Epithelial cell of prostate (primary cell): ENCODE data around the gene ZMIZ2.
"Not testable (repeated sequence)": the region's sequence is repeated elsewhere in the genome, so short reads cannot be mapped to it uniquely, and the experiment has no call there.

Experiments used
- DNase-seq: peaks from one replicate; pipeline ENCODE4 v3.0.0-alpha.2; 2011; ENCODE audit warnings: low read depth, low spot score
- H3K27ac ChIP-seq: fragments of 450-650 bp; 2 replicates; pipeline ENCODE4 v1.5.1; 2017; ENCODE audit warnings: mild to moderate bottlenecking

The ZMIZ2 gene

DNA sequence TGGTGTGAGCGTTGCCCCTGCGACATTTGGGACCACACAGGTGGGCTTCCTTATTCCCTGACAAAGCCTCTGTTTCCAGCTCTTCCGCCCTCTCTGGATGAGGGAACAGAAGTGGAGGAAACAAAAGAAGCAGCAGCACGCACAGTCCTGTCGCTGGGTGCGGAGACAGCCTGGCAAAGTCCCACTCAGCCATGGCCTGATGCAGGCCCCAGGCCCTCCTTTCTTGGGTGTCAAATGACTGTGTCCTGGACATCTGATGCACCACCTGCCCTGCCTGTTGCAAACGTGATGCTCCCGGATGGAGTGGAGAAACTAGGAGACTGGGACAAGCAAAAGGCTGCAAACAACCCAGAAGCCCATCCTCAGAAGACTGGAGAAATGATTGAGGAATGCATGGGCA lies 20.7 kb downstream of the ZMIZ2 start:
- DNase-seq, result no peak
- no peak overlapping the region for H3K27ac ChIP-seq

DNA sequence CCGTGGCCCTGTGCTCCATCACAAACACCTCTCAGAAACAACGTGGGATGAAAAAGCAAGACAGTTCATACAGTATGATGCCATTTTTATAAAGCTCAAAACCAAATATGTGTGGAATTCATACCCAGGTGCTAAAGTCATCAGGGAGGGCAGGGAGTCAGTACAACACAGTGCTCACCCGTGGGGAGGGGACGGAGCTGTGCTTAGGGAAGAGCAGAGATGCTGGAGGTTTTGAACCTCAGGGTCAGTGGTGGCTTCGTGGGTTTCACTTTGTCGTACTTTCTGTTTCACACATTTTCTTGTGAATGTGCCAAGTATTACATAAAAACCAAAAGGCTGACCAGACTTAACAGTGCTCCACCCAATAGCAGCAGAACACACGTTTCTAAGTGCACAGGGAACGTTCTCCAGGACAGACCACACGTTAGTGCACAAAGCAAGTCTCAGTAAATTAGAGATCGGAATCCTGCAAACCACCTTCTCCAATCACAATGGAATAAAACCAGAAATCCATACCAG lies 21.2 kb downstream of the ZMIZ2 start:
- peak; percentile 5 for DNase-seq
- H3K27ac ChIP-seq, result no peak overlapping the region

DNA sequence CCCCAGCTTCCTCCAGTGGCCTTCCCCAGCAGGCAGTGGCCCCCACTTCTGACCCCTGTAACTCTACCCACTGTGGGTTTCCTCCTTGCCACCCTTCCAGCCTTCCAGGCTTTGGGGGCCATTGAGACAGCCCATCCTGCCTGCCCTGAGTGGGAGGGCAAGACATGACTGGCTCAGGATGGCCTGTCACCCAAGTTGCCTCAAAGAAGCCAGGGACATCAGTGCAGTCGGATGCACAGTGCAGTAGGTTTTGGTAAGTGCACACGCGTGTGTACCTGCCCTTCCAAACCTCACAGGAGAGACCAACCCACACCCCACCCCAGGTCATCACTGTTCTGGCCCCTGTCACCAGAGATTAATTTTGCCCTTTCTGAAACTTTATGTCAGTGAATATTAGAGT lies 22.7 kb downstream of the ZMIZ2 start:
- H3K27ac ChIP-seq, result no peak overlapping the region
- DNase-seq, result no peak

DNA sequence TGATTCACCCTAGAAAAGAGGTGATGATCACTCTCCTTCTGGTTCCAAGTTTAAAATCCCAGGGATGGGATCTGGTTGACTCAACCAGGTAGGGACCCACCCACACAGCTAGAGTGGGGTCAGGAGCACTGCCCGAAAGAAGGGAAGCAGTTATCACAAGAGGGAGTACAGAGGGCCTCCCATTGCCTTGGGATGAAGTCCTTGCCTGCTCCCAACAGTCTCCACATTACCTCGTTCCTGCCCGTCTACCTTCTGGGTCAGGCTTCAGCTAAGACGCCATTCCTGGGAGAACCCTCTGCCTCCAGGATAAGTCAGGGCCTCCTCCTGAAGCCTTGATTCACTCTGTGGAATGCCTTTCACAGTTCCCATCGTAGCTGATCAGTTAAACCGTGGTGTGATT lies 23.8 kb downstream of the ZMIZ2 start:
- H3K27ac ChIP-seq, result no peak overlapping the region
- DNase-seq, result no peak

DNA sequence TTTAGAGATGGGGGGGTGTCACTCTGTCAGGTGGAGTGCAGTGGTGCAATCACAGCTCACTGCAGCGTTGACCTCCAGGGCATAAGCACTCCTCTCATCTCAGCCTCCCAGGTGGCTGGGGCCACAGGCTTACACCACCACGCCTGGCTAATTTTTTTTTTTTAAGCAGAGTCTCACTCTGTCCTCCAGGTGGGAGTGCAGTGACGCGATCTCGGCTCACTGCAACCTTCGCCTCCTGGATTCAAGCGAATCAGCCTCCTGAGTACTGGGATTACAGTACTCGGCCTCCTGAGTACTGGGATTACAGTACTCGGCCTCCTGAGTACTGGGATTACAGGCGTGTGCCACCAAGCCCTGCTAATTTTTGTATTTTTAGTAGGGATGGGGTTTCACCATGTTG lies 24.2 kb downstream of the ZMIZ2 start:
- no peak overlapping the region for H3K27ac ChIP-seq
- no peak for DNase-seq

DNA sequence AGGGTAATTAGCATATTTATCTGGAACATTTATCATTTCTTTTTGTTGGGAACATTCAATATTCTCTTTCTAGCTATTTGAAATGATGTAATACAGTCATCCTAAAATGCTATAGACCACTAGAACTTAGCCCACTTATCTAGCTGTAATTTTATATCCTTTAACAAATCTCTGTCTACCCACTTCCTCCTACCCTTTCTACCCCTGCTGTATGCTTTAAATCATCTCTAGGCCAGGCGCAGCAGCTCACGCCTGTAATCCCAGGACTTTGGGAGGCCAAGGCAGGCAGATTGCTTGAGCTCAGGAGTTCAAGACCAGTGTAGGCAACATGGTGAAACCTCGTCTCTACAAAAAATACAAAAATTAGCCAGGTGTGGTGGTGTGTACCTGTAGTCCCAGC lies 25.8 kb downstream of the ZMIZ2 start:
- H3K27ac ChIP-seq, DNase-seq: not testable (repeated sequence)

DNA sequence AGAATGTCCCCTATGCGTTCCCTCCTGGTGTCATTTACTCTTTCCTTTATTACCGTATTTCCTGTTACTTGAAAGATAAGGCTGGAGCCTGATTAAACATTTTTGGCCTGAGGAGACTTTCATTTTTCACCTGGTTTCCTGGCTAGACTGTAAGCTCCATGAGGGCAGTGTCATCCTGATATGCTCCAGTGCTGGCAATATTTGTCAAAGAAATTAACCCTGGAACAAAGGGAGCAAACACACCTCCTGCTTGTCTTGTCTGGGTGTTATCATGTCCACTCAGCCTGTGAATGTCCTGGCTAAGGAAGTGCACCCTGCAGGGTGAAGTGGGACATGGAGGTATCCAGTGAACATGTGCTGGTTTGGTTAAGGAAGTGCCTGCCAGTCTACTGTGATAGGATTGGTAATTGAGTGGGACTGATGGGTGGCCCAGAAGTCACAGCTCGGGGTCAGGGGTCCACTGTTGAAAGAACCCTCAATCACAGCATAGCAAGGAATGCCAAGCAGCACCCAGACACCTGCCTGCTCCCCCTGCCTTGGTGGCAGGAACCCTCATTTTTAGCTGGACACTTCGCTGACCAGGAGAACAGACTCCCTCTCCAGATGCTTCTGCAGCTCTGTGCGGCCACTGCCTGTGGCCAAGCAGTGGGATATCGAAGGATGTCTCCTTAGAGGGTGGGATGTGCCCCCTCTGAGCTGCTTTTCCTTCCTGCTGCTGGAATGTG lies 26.9 kb downstream of the ZMIZ2 start:
- H3K27ac ChIP-seq, result no peak overlapping the region
- DNase-seq, result no peak

DNA sequence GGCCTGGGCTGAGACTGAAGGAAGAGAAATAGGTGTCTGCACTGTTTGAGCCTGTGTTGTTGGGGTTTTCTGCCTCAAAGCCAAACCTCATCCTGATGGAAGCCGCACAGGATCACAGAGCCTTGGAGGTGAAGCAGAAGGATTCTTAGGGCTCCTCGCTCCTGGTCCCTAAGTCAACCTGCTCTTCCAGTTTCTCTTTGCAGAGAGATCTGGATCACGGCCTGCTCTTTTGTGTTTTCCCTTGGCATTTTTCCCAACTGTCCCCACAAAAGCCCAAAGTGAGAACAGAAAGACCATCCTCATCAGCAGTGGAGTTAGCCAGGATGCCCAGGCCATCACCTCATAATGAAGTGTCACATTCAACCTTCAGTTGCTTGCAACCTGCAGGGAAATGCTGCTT lies 27.6 kb downstream of the ZMIZ2 start:
- no peak overlapping the region for H3K27ac ChIP-seq
- DNase-seq, result no peak

DNA sequence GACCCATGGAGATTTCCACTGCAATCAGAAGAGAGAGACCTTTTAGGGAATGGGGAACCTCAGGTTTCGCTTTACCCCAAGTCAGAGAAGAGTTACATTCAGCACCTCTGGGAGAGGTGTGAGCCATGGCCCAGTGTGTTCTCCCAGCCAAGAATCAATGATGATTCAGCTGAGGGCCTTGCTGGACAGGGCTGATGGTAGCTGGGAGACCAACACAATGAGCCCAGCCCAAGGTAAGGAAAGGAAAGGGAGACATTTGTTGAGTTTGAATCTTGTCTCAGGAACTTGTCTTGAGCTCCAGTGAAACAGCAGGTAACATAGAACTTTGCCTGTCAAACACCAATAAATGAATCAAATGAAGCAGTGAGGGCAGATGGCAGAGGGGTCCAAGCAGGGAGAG lies 33.8 kb downstream of the ZMIZ2 start:
- no peak for DNase-seq
- no peak overlapping the region for H3K27ac ChIP-seq

DNA sequence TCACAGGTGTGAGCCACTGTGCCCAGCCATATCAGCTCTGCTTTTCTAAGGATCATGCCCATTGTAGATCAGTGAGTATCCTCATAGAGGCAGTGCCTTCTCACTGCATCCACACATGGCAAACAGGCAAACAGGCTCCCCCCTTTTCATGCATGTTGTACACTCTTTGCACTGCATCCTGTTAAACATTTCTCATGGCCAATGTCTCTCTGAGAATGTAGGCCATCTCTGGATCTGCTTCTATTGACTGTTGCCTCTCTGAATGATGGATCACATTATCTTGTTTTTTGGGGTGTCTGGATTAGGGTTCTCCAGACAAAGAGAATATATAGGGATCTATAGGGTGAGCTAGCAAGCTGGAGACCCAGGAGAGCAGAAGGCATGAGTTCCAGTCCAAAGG lies 34.8 kb downstream of the ZMIZ2 start:
- no peak overlapping the region for H3K27ac ChIP-seq
- DNase-seq, result no peak

DNA sequence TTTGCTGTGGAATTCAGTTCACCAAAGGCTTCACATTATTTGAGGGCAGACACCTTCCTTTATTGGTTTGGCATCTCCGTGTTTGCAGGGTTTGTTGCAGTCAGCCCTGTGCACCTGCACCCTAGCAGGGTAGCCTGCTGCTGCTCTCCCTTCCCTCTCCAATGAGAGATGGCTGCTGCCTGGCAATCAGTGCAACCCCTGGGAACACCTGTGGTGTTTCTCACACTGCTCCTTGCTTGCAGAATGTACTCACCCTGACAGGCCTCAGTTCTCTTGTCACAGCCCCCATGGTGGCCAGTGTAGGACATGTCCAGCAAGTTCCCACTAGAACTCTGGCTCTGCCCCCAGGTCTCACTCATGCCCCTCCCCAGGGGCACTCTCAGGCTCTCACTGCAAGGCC lies 35.7 kb downstream of the ZMIZ2 start:
- no peak for DNase-seq
- H3K27ac ChIP-seq, result no peak overlapping the region

DNA sequence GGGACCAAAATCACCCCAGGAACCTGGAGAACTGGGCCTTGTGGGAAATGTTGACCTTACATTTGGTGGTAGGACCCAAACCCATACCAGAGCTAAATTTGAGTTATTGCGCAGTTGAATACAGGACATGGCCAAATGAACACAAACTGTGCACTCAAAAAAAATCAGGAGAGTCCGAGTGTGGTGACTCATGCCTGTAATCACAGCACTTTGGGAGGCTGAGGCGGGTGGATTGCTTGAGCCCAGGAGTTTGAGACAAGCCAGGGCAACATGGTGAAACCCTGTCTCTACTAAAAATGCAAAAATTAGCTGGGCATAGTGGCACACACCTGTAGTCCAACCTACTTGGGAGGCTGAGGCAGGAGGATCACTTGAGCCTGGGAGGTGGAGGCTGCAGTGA lies 36.6 kb downstream of the ZMIZ2 start:
- not testable (repeated sequence) for H3K27ac ChIP-seq, DNase-seq

DNA sequence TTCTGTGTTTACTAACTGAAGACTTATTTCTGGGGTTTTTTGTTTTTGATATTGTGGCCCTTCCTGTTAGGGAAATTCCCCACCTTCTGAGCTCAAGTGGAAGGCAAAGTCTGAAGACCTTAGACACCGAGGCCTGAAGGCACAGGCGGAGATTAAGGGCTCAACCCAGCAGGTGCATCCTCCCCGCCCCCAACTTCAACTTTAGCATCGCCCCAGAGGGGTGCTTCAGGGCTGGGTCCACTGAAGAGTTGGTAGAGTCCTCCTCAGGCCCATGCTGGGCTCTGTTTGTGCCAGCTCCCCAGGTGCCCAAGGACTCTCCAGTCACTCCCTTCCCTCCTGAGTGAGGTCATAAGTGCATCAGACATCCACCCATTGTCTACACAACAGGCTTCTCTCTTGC lies 38.4 kb downstream of the ZMIZ2 start:
- no peak for DNase-seq
- H3K27ac ChIP-seq, result no peak overlapping the region

DNA sequence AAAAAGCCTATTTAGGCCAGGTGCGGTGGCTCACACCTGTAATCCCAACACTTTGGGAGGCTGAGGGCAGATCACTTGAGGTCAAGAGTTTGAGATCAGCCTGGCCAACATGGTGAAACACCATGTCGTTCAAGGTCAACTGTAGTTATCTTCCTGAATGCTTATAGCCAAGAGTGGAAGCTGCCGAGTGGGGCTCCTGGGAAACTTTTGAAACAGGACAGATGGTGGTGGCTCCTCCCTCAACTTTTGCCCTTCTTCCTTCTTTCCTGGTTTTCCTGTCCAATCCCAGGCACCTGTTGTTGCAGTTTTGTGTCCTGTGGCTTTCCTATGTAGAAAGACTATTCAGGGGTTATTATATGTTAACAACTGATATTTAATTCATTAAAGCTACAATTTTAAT lies 39.1 kb downstream of the ZMIZ2 start:
- no peak overlapping the region for H3K27ac ChIP-seq
- DNase-seq, result no peak

DNA sequence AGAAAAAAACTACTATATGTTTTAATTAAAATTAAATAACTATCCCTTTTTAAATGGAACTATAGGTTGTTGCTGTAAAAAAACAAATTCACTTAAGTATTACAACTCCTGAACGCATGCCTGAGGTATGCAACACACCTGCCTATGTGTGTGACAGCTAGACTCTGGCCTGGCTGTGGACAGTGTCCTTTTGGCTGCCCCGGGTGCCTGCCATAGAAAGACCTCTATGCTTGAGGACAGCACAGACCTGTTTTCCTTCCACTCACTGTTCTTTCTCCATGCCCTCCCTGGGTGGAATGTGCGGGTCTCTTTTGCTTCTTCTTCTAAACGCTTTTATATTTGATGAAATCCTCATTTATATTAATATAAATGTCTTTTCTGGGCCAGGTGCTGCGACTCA lies 41.3 kb downstream of the ZMIZ2 start:
- no peak for DNase-seq

DNA sequence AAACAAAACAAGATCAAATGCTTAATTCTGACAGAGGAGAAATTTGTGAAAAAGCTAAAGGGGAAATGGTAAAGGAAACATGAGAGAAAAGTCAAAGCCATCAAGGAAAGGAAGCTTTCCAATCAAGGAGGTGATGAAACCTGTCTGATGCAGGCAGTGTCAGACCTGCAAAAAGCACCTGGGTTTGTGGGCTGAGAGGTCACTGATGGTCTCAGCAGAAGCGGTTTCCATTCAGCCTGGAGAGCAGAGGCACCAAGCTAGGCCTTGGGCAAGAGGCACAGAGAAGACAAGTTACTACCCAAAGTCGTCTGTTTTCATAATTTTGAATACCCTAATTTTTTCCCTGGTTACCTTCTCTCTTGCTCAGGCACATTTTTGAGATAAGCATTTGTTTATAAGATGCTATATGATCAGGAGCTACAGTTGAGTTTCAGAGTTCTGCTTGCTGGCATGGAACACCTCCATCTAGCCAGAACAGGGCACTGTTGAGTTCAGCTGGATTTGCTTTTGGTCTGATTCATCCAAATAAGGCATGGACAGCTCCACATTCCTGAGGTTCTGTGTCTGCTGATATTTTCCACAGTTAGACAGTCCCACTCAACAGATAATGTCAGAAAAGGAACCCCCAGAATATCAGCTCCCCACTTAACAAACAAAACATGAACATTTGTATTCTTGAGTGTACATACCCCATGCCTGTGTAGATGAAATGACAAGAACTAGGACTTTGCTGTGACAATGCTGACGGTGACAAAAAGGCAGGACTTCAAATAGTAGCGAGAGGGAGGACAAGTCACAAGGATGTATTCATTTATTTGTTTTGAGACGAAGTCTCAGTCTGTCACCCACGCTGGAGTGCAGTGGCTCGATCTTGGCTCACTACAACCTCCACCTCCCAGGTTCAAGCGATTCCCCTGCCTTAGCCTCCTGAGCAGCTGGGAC lies 42.9 kb downstream of the ZMIZ2 start:
- no peak for DNase-seq
- H3K27ac ChIP-seq, result no peak overlapping the region

More for the DNA sequence above, 41.3 kb downstream of the ZMIZ2 start:
- H3K27ac ChIP-seq, result no peak overlapping the region

DNA sequence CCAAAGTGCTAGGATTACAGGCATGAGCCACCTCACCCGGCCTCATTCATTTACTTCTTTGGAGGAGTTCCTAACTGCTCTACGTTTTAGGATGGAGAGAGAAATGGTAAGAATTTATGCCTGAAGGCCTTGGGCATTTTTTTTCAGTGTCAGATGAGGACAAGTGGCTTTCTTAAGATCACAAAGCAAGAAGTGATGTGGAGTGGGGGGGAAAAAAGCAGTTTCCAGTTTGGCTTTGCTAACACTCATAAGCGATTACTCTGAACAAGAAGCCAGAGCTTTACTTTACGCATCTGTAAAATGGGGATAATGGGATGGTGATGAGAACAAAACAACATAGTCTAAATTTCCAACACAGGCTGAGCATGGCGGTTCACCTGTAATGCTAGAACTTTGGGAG lies 45.3 kb downstream of the ZMIZ2 start:
- DNase-seq, result no peak

DNA sequence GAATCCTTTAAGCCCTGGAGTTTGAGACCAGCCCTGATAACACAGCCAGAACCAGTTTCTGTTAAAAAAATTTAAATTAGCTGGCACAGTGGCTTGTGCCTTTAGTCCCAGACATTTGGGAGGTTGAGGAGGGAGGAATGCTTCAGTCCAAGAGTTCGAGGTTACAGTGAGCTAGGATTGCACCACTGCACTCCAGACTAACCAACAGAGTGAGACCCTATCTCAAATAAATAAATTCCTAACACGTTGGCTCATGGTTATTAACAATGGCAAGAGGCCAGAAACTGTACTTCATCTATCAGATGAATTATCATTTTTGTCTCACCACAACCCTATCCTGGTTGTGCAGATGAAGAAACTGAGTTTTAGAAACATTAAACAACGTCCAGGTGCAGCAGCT lies 45.7 kb downstream of the ZMIZ2 start:
- DNase-seq, result no peak
- H3K27ac ChIP-seq, result no peak overlapping the region

More for the DNA sequence above, 45.3 kb downstream of the ZMIZ2 start:
- no peak overlapping the region for H3K27ac ChIP-seq

DNA sequence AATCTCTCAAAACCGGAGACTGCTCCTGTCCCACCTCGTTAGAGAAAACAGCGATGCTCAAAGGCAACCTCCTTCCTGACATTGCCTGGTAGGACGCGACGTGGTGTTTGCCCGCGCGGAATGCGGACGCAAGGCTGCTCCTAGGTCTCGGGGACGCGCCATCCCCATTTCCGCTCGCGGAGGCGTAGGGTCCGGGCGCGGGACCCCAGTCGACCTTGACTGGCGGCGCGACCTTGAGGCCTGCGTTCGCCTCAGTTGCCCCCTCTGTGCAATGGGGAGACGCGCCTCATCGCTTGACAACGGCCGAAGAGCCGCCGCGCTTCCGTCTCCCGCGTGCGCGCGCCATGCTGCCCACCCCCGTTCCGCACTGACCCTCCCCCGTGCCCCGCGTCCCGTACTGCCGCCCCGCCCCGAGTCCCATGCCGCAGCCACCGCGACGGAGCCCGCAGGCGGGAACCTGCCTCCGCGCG lies 47.4 kb downstream of the ZMIZ2 start:
- no peak for DNase-seq
- peak overlapping the region; percentile 99 for H3K27ac ChIP-seq

DNA sequence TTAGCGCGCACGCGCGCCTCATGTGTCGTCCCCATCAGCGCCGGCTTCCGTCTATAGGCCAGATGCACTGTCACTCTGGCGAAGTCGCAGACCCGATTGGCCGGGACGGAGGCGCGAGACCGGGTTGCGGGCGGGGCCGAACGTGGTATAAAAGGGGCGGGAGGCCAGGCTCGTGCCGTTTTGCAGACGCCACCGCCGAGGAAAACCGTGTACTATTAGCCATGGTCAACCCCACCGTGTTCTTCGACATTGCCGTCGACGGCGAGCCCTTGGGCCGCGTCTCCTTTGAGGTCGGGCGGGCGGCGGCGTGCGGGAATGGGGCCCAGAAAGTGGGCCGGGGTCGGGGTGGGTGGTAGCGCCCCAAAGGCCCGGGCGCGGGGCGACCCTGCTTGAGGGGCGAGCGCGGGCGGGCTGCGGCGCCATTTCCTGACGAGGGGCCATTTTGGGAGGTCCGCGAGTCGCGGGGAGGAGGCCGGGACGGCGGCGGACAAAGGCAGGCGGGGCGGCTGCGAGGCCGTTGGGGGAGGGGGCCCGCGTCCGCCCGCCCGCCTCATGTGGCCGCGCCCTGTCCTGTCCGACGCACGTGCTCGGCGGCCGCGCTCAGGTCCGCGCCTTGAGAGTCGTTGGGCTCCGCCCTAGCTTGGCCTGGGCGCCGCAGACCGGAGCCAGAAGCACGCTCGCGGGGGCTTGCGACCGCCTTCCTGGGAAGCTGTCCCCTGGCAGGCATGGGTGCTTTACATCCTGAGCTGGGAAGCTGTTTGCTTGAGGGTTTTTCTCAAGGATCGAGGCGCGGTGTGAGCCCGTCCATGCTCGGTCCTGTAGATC lies 48.1 kb downstream of the ZMIZ2 start, which contains the start of gene PPIA:
PPIA (plus strand) TSS at position 178 of the 825 bp plus-strand sequence; CDS start at position 222, 44 bp downstream.
- peak; percentile 92 for DNase-seq
- H3K27ac ChIP-seq, result peak within 1 kb of the TSS; percentile 99
